Endodermal cell (in vitro differentiated cells): Measurements from ENCODE around the gene RHBDF1. TPM values are rescaled to one million over a fixed set of nuclear protein-coding genes. Genes with fewer than 3 reads are reported as not detected.

Experiments
- DNase-seq: peaks from one replicate; pipeline ENCODE4 v3.0.0-alpha.2; 2017
- H3K27ac ChIP-seq: 2 replicates; pipeline ENCODE4 v1.5.1; 2013; ENCODE audit warnings: mild to moderate bottlenecking, low read depth, low read length, moderate library complexity
- H3K27me3 ChIP-seq: 2 replicates; pipeline ENCODE4 v1.6.1; 2013; ENCODE audit warnings: mild to moderate bottlenecking, low read length, moderate library complexity; ENCODE audit not compliant: insufficient read depth, control insufficient read depth, poor library complexity, severe bottlenecking
- H3K36me3 ChIP-seq: 2 replicates; pipeline ENCODE4 v1.7.0; 2013; ENCODE audit warnings: mild to moderate bottlenecking, low read length, moderate library complexity; ENCODE audit not compliant: control insufficient read depth, insufficient read depth
- H3K4me1 ChIP-seq: one replicate; pipeline ENCODE4 v1.7.0; 2013; ENCODE audit warnings: low read length; ENCODE audit not compliant: control insufficient read depth, insufficient read depth
- H3K4me3 ChIP-seq: 2 replicates; pipeline ENCODE4 v1.5.1; 2013; ENCODE audit warnings: mild to moderate bottlenecking, low read length, moderate library complexity
- H3K9ac ChIP-seq: 2 replicates; pipeline ENCODE4 v1.6.1; 2013; ENCODE audit warnings: mild to moderate bottlenecking, low read length, moderate library complexity; ENCODE audit not compliant: poor library complexity, severe bottlenecking; ENCODE audit errors: extremely low read depth
- H3K9me3 ChIP-seq: 2 replicates; pipeline ENCODE4 v1.6.1; 2013; ENCODE audit warnings: mild to moderate bottlenecking, low read length, moderate library complexity; ENCODE audit not compliant: control insufficient read depth
- H3K27ac Mint-ChIP-seq: 2 replicates; pipeline ENCODE4 v1.8.0; 2020; ENCODE audit warnings: mixed read lengths
- H3K27me3 Mint-ChIP-seq: 2 replicates; pipeline ENCODE4 v1.8.0; 2021; ENCODE audit warnings: mild to moderate bottlenecking, mixed read lengths; ENCODE audit not compliant: insufficient read depth
- H3K36me3 Mint-ChIP-seq: 2 replicates; pipeline ENCODE4 v1.8.0; 2020; ENCODE audit warnings: low read depth, mixed read lengths
- H3K4me1 Mint-ChIP-seq: 2 replicates; pipeline ENCODE4 v1.8.0; 2020; ENCODE audit warnings: mixed read lengths
- H3K4me3 Mint-ChIP-seq: 2 replicates; pipeline ENCODE4 v1.8.0; 2020; ENCODE audit warnings: mild to moderate bottlenecking, moderate library complexity, mixed read lengths
- H3K9me3 Mint-ChIP-seq: 2 replicates; pipeline ENCODE4 v1.8.0; 2020; ENCODE audit warnings: mild to moderate bottlenecking, mixed read lengths
- WGBS, 2 experiments: methylation state at CpG; one replicate each; pipeline versions ENCODE4 v1.1.5 to v1.1.7; 2013; ENCODE audit warnings: missing lambda C conversion rate in 2 of 2, mixed read lengths in 1 of 2; ENCODE audit not compliant: insufficient coverage in 1 of 2, insufficient read length in 1 of 2; 5-methylcytosine and 5-hydroxymethylcytosine counted together
- total RNA-seq, 2 donors: library from RNA; stranded (reverse); fragmentation: NEBNext Ultra II Directional in 1 of 2; extraction: Animal tissue kit (Norgen Biotek cat#: 25700) in 1 of 2; gene quantifications; 2 replicates in 1 of 2; 3 replicates in 1 of 2; pipeline ENCODE4 v1.2.1, GENCODE V29; 2021
- TF ChIP-seq, protein P1 (sequence below): fragments of 200-600 bp; sonication (generic); conservative IDR thresholded peaks from 2 replicates; pipeline ENCODE4 v1.5.0; 2021; ENCODE audit warnings: antibody characterized with exemption, mild to moderate bottlenecking

RHBDF1 gene
- total RNA-seq, 2 donors from 2014 or later = 70.7 to 76.4 TPM

GRCh38 chr16:100989-101388 is 28.6 kb upstream of the RHBDF1 start:
- Histone ChIP-seq H3K36me3 (peaks cover 5% of the 10 kb centered on the region), H3K27ac (no peak overlapping the region), H3K9ac (no peak overlapping the region), H3K4me3 (no peak overlapping the region), H3K27me3 (no peaks in the 10 kb centered on the region), H3K9me3 (no peaks in the 10 kb centered on the region), H3K4me1 (peaks cover 3% of the 10 kb centered on the region)
- peaks cover 2% of the 10 kb centered on the region for H3K4me1 Mint-ChIP-seq
- DNase-seq = peak; percentile 38
- H3K4me3 Mint-ChIP-seq = no peak overlapping the region
- TF ChIP-seq, protein P1, sequence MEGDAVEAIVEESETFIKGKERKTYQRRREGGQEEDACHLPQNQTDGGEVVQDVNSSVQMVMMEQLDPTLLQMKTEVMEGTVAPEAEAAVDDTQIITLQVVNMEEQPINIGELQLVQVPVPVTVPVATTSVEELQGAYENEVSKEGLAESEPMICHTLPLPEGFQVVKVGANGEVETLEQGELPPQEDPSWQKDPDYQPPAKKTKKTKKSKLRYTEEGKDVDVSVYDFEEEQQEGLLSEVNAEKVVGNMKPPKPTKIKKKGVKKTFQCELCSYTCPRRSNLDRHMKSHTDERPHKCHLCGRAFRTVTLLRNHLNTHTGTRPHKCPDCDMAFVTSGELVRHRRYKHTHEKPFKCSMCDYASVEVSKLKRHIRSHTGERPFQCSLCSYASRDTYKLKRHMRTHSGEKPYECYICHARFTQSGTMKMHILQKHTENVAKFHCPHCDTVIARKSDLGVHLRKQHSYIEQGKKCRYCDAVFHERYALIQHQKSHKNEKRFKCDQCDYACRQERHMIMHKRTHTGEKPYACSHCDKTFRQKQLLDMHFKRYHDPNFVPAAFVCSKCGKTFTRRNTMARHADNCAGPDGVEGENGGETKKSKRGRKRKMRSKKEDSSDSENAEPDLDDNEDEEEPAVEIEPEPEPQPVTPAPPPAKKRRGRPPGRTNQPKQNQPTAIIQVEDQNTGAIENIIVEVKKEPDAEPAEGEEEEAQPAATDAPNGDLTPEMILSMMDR = no peak
- H3K9me3 Mint-ChIP-seq = no peaks in the 10 kb centered on the region
- no peak overlapping the region for H3K27ac Mint-ChIP-seq
- no peaks in the 10 kb centered on the region for H3K27me3 Mint-ChIP-seq
- peaks cover 28% of the 10 kb centered on the region for H3K36me3 Mint-ChIP-seq
- WGBS, 2 experiments = 81 to 100% methylated on average over 1 to 5 of the region's 5 CpGs

- TF ChIP-seq, protein P1 = no peak
- peaks cover 23% of the 10 kb centered on the region for H3K36me3 Mint-ChIP-seq
- no peaks in the 10 kb centered on the region for H3K9me3 ChIP-seq
- no peaks in the 10 kb centered on the region for H3K27me3 Mint-ChIP-seq
- peaks cover 7% of the 10 kb centered on the region for H3K4me1 ChIP-seq
- no peaks in the 10 kb centered on the region for H3K9me3 Mint-ChIP-seq
- H3K27ac ChIP-seq = no peak overlapping the region
- H3K27ac Mint-ChIP-seq = no peak overlapping the region
- no peak overlapping the region for H3K4me3 Mint-ChIP-seq
- H3K4me3 ChIP-seq = no peak overlapping the region
- peaks cover 5% of the 10 kb centered on the region for H3K36me3 ChIP-seq
- peak; percentile 41 for DNase-seq
- peaks cover 10% of the 10 kb centered on the region for H3K4me1 Mint-ChIP-seq
- WGBS, 2 experiments = 83 to 90% methylated on average over 3 to 8 of the region's 8 CpGs
- H3K27me3 ChIP-seq = no peaks in the 10 kb centered on the region
- H3K9ac ChIP-seq = no peak overlapping the region
These were observed 25.4 kb upstream of the RHBDF1 start for GRCh38 chr16:97822-98221.

DNA sequence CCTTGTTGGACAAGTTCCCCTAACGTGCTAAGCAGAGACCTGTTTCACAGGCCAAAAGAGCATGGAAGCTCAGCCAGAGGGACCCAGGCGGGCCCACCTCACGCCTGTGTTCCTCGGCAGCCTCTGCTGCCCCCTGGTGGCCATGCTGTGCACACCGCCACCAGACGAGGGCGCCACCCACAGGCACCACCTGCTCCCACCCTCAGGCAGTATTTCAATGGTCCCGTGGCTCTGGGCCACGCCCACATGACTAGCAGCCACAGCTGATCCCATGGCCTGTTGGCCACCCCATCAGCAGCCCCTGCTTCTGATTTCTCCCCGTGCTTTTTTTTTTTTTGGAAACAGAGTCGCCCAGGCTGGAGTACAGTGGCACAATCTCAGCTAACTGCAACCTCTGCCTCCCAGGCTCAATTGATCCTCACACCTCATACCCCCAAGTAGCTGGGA is 24.5 kb upstream of the RHBDF1 start:
- TF ChIP-seq, protein P1 = peak; percentile 99
- H3K9ac ChIP-seq = no peak overlapping the region
- H3K36me3 Mint-ChIP-seq = peaks cover 17% of the 10 kb centered on the region
- H3K27me3 ChIP-seq = no peaks in the 10 kb centered on the region
- no peaks in the 10 kb centered on the region for H3K27me3 Mint-ChIP-seq
- peaks cover 10% of the 10 kb centered on the region for H3K4me1 Mint-ChIP-seq
- no peaks in the 10 kb centered on the region for H3K9me3 Mint-ChIP-seq
- H3K4me3 Mint-ChIP-seq = no peak overlapping the region
- no peak overlapping the region for H3K27ac ChIP-seq
- H3K36me3 ChIP-seq = peaks cover 5% of the 10 kb centered on the region
- 21 to 29% methylated on average over 7 to 11 of the region's 11 CpGs for WGBS, 2 experiments
- DNase-seq = peak; percentile 98
- no peaks in the 10 kb centered on the region for H3K9me3 ChIP-seq
- peaks cover 7% of the 10 kb centered on the region for H3K4me1 ChIP-seq
- H3K4me3 ChIP-seq = no peak overlapping the region
- no peak overlapping the region for H3K27ac Mint-ChIP-seq
